Upper lobe of left lung (tissue), 6 donors: Measurements from ENCODE around the gene AGAP1. TPM values are rescaled to one million over a fixed set of nuclear protein-coding genes. Genes with fewer than 3 reads are reported as not detected.
A peak's percentile ranks its signal among the peaks of the same experiment; 100 is the strongest.

Experiments
- ATAC-seq, 2 donors: fragments of 200-7000 bp; cut with Tn5 transposase; one replicate each; pipeline ENCODE4 v1.9.1; 2022; ENCODE audit warnings: mild to moderate bottlenecking in 2 of 2, moderate library complexity in 2 of 2; ENCODE audit not compliant: low FRiP score in 2 of 2
- DNase-seq, 2 donors: peaks; one replicate each; pipeline ENCODE4 v3.0.0-alpha.2; 2019 to 2020
- H3K27ac ChIP-seq, 4 donors: fragments of 200-600 bp; sonication (generic); one replicate each; pipeline ENCODE4 v1.5.1; 2016 to 2019
- H3K27me3 ChIP-seq, 4 donors: fragments of 200-600 bp; sonication (generic); one replicate each; pipeline ENCODE4 v1.5.1; 2017 to 2019
- H3K36me3 ChIP-seq, 4 donors: fragments of 200-600 bp; sonication (generic); one replicate each; pipeline ENCODE4 v1.5.1; 2016 to 2019
- H3K4me1 ChIP-seq, 4 donors: fragments of 200-600 bp; sonication (generic); one replicate each; pipeline ENCODE4 v1.5.1; 2018 to 2019
- H3K4me3 ChIP-seq, 4 donors: fragments of 200-600 bp; sonication (generic); one replicate each; pipeline ENCODE4 v1.5.1; 2017 to 2019; ENCODE audit warnings: mild to moderate bottlenecking in 2 of 4, moderate library complexity in 1 of 4
- H3K9me3 ChIP-seq, 4 donors: fragments of 200-600 bp; sonication (generic); one replicate each; pipeline ENCODE4 v1.5.1; 2018 to 2019
- CTCF ChIP-seq, 6 experiments: fragments of 450-650 bp in 4 of 6; fragments of 200-600 bp in 2 of 6; sonication (generic) in 2 of 6; IDR thresholded peaks; one replicate each; pipeline ENCODE4 v1.5.1; 2016 to 2019; ENCODE audit warnings: antibody characterized with exemption in 6 of 6
- EP300 ChIP-seq, 4 donors: sonication (generic); formaldehyde crosslinking; IDR thresholded peaks; one replicate each; pipeline ENCODE4 v1.5.1; 2017; ENCODE audit warnings: antibody characterized with exemption in 4 of 4, control low read depth in 2 of 4
- POLR2A ChIP-seq, 4 donors: fragments of 450-650 bp; IDR thresholded peaks; one replicate each; pipeline ENCODE4 v1.5.1; 2016 to 2017; ENCODE audit warnings: antibody characterized with exemption in 4 of 4, mild to moderate bottlenecking in 2 of 4
- POLR2AphosphoS5 ChIP-seq, 2 donors: sonication (generic); formaldehyde crosslinking; IDR thresholded peaks; one replicate each; pipeline ENCODE4 v1.5.1; 2017; ENCODE audit warnings: antibody characterized with exemption in 2 of 2
- WGBS, 2 donors: methylation state at CpG; one replicate each; pipeline ENCODE4 v1.1.5; 2017 to 2018; 5-methylcytosine and 5-hydroxymethylcytosine counted together
- total RNA-seq, 6 donors: library from RNA; depleted of rRNA in 4 of 6; stranded (reverse); fragments of >200 nt in 4 of 6; gene quantifications; one replicate each; pipeline versions ENCODE4 v1.1.0 to v1.2.1, GENCODE V29; 2016 to 2021
- donor health status: DM: no; HTN: no; CAD: no; lungs with moderate emphysema.
- donor health status: DM: no; HTN: yes; CAD: no; lungs with severe emphysema.

The AGAP1 gene
- total RNA-seq, 6 donors from 2014 or later = 25.5 to 45.1 (median 30.7) TPM

GRCh38 chr2:235575904-235576303 is 82.1 kb downstream of the AGAP1 start:
- no peaks in the 10 kb centered on the region for H3K9me3 ChIP-seq
- WGBS, 2 donors = 74 to 78% methylated on average over 8 of the region's 8 CpGs
- ATAC-seq (no peak), DNase-seq (no peak)
- H3K4me3 ChIP-seq = no peak overlapping the region
- H3K36me3 ChIP-seq = no peaks in the 10 kb centered on the region
- H3K27ac ChIP-seq = no peak overlapping the region
- TF ChIP-seq POLR2AphosphoS5 (IDR thresholded peaks at IDR 0.05) (no peak), POLR2A (IDR thresholded peaks at IDR 0.05) (no peak), CTCF (IDR thresholded peaks at IDR 0.05) (no peak), EP300 (IDR thresholded peaks at IDR 0.05) (no peak)
- no peaks in the 10 kb centered on the region for H3K27me3 ChIP-seq
- peaks cover 7 to 15% (median 9%) of the 10 kb centered on the region in 4 donors for H3K4me1 ChIP-seq

- Histone ChIP-seq H3K4me1 (peaks cover 7 to 15% (median 9%) of the 10 kb centered on the region in 4 donors), H3K27ac (no peak overlapping the region), H3K36me3 (no peaks in the 10 kb centered on the region), H3K4me3 (no peak overlapping the region), H3K9me3 (no peaks in the 10 kb centered on the region), H3K27me3 (no peaks in the 10 kb centered on the region)
- WGBS, 2 donors = 90 to 91% methylated on average over 6 to 11 of the region's 11 CpGs
- TF ChIP-seq POLR2AphosphoS5 (IDR thresholded peaks at IDR 0.05) (no peak), POLR2A (IDR thresholded peaks at IDR 0.05) (no peak), CTCF (IDR thresholded peaks at IDR 0.05) (no peak), EP300 (IDR thresholded peaks at IDR 0.05) (no peak)
- DNase-seq = no peak
- no peak for ATAC-seq
These were observed 82.6 kb downstream of the AGAP1 start for GRCh38 chr2:235576337-235576910.

GRCh38 chr2:235577404-235578330 is 83.8 kb downstream of the AGAP1 start:
- no peak overlapping the region for H3K4me3 ChIP-seq
- H3K9me3 ChIP-seq = no peaks in the 10 kb centered on the region
- no peaks in the 10 kb centered on the region for H3K27me3 ChIP-seq
- no peak for DNase-seq
- TF ChIP-seq EP300 (IDR thresholded peaks at IDR 0.05) (no peak), POLR2AphosphoS5 (IDR thresholded peaks at IDR 0.05) (peak in 1 of 2 donors; percentile 19)
- 38 to 73% methylated on average over 12 to 28 of the region's 28 CpGs for WGBS, 2 donors
- no peaks in the 10 kb centered on the region for H3K36me3 ChIP-seq
- H3K27ac ChIP-seq = peak overlapping the region in 1 of 4 donors; percentile 36
- H3K4me1 ChIP-seq = peaks cover 7 to 15% (median 9%) of the 10 kb centered on the region in 4 donors
- ATAC-seq = no peak

GRCh38 chr2:235579128-235579527 is 85.3 kb downstream of the AGAP1 start:
- 93 to 94% methylated on average over 9 of the region's 9 CpGs for WGBS, 2 donors
- no peak for DNase-seq

More at GRCh38 chr2:235579128-235579527, 85.3 kb downstream of the AGAP1 start:
- Histone ChIP-seq H3K27ac (no peak overlapping the region), H3K36me3 (no peaks in the 10 kb centered on the region), H3K27me3 (no peaks in the 10 kb centered on the region), H3K9me3 (no peaks in the 10 kb centered on the region), H3K4me3 (no peak overlapping the region), H3K4me1 (peaks cover 0 to 5% (median 2%) of the 10 kb centered on the region in 4 donors)
- ATAC-seq = no peak
- TF ChIP-seq CTCF (IDR thresholded peaks at IDR 0.05) (no peak), POLR2A (IDR thresholded peaks at IDR 0.05) (no peak), POLR2AphosphoS5 (IDR thresholded peaks at IDR 0.05) (no peak), EP300 (IDR thresholded peaks at IDR 0.05) (no peak)
